GM12874 (cell line): ENCODE measurements around the gene SPRR4.

ENCODE experiments used
- CTCF ChIP-seq: IDR thresholded peaks from 2 replicates; pipeline ENCODE4 v1.5.1; 2011; ENCODE audit warnings: low read depth, mild to moderate bottlenecking, control low read depth, low read length, moderate library complexity; ENCODE audit not compliant: insufficient read depth

SPRR4 gene

GRCh38 chr1:152980676-152981075 is 10.2 kb downstream of the SPRR4 start:
- no peak for TF ChIP-seq CTCF

- no peak for TF ChIP-seq CTCF
Measured at GRCh38 chr1:152981146-152981871, 10.9 kb downstream of the SPRR4 start.

GRCh38 chr1:152982076-152982475 is 11.6 kb downstream of the SPRR4 start:
- no peak for TF ChIP-seq CTCF

GRCh38 chr1:152983234-152983633 is 12.8 kb downstream of the SPRR4 start:
- TF ChIP-seq CTCF: no peak

- no peak for TF ChIP-seq CTCF
Measured at GRCh38 chr1:152983743-152984142, 13.3 kb downstream of the SPRR4 start, which contains the start of gene SPRR1A. Gene SPRR1A (plus strand): TSS chr1:152984081. CDS start chr1:152985231, 1,150 bp downstream.

- no peak for TF ChIP-seq CTCF
Measured at GRCh38 chr1:152986578-152986977, 16.1 kb downstream of the SPRR4 start.

- no peak for TF ChIP-seq CTCF
Measured at GRCh38 chr1:152993186-152993585, 22.7 kb downstream of the SPRR4 start.
